IPS-18c (cell line): ENCODE measurements around the gene PNLDC1.
"Not testable (repeated sequence)": the region's sequence is repeated elsewhere in the genome, so short reads cannot be mapped to it uniquely, and the experiment has no call there.

Experiments used
- H3K4me3 ChIP-seq: 2 replicates; pipeline ENCODE4 v1.7.0; 2013; ENCODE audit warnings: low read depth, mild to moderate bottlenecking, low read length, moderate library complexity; ENCODE audit not compliant: insufficient read depth
- H3K9me3 ChIP-seq: one replicate; pipeline ENCODE4 v1.6.1; 2013; ENCODE audit warnings: mild to moderate bottlenecking, low read length, moderate library complexity; ENCODE audit not compliant: control insufficient read depth, insufficient read depth

Gene PNLDC1

DNA sequence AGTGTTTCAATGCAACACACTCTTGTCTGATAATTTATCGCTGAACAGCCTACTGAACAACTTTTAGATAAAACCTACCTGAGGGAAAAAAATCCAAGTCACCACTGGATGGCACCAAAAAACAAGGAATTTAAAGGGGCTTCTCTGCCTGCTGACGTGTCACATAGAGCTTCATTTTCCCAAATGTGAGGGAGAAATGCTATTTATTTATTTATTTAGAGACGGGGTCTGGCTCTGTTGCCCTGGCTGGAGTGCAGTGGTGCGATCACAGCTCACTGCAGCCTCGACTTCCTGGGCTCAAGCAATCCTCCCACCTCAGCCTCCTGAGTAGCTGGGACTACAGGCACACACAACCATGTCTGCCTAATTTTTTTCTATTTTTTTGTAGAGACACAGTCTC is 63.3 kb downstream of the PNLDC1 start:
- not testable (repeated sequence) for H3K9me3 ChIP-seq, H3K4me3 ChIP-seq

DNA sequence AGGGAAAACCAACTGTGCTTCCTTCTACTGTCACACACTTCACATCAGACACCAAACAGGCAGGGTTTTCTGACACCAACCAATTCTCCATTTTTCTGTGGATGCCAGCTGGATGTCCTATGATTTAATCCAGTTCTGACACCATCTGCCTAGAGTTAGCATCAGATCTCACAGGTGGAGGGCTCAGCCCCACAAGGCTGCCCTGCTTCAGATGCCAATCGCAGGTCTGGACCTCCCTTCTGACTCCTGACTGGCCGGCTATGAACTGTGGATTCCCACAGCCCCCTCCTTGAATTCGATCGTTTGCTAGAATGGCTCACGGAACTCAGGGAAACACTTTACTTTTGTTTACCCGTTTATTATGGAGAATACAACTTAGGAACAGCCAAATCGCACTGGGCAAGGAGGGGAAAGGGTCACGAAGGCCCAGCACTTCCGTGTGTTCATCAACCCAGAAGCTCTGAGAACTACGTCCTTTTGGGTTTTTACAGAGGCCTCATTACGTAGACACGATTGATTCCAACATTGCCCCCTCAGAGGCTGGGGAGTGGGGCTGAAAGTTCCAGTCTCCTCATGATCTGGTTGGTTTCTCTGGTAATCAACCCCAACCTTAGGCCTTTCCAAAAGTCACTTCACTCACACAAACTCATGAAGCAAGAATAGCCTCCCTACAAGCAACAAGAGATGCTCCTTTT is 65.3 kb downstream of the PNLDC1 start:
- H3K9me3 ChIP-seq = no peaks in the 10 kb centered on the region
- H3K4me3 ChIP-seq = no peak overlapping the region

- Histone ChIP-seq H3K4me3 (no peak overlapping the region), H3K9me3 (no peaks in the 10 kb centered on the region)
These were observed 66.5 kb downstream of the PNLDC1 start for GRCh38 chr6:159866286-159867247.
